Measurements from ENCODE around the gene CALML5.

CALML5 gene

GRCh38 chr10:5499493-5500140 is at the start of gene CALML5:
Gene CALML5 (minus strand): TSS chr10:5499570. CDS start chr10:5499438, 132 bp downstream.
- DNase-seq (ENCODE audit: low read depth in 1 of 2, low spot score in 1 of 2), result no peak

- no peak for DNase-seq (ENCODE audit: low read depth in 1 of 2, low spot score in 1 of 2)
Measured at GRCh38 chr10:5547931-5548660, 48.7 kb upstream of the CALML5 start.

- no peak for DNase-seq (ENCODE audit: low read depth in 1 of 2, low spot score in 1 of 2)
Measured at GRCh38 chr10:5547681-5547930, 48.2 kb upstream of the CALML5 start.

DNA sequence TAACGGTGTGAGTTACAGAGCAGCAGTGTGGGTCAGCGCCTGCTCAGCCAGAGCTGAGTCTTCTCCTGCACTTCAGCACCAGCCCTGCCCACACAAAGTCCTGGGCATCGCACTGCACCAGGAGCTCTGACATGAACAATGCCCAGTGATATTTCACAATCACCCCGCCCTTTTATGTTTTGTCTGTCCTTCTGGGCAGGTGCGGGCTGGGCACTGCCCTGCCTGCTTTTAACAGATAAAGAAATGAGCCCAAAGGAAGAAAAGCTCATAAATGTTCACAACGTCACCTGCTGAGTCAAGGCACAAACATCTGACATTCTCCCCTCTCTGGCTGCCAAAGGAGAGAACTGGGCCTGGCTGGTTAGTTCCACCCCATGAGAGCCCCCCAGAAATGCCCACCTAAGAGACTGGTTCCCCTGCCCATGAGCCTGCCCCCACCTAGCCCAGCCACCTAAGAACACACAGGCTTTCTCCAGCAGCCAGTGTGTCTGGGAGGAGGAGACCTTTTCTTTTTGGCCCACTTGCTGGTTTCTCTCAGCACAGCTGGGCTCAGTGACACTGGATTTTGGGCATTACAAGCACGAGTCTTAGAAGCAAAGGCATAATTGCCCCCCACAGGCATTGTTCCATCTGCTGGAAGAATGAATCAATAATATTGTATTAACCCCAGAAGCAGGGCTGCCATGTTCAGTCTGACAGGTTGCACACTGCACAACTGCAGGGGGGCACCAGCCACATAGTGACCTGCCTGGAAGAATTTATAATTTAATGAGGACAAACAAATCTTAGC is 47.7 kb upstream of the CALML5 start:
- no peak for DNase-seq (ENCODE audit: low read depth in 1 of 2, low spot score in 1 of 2)

DNA sequence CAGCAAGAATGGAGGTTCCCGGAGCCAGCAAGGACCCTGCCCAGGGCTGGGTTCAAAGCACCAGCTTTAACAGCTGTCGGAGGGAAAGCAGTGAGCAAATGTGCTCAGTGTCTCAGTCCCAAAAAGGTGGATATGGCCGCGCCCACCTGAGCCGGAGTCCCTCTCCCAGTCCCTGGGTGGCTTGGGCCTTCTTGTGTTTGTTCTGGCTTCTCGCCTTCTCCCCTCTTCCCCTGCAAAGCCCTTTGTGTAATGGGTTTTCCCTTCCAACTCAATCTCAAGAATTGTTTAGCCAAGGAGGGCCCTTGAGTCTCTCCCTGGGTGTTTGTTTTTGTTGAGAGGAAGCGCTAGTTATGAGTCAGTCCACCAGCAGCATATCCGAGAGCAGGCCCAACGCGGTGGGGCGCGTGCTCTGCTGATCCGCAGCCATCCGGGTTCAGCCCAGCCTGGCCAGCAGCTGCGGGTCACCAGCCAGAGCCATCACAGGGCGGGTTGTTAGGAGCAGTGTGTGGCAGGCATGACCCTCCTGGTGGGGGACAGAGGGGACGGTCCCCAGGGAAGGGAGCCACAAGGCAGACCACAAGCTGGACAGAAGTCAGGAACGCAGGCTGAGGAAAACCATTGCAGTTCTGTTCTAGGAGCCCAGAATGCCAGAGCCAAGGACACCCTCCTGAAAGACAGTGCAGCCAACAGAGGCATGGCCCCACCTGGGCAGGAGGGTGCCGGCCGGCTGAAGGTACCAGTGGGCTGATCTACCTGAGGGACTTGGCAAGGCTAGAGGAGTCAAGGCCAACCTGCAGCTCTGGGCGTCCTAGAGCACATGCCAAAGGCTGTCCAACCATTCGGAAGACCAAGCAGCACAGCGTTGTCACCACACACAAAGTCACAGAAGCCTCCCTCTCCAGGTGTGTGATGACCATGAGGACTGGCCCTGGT is 46.7 kb upstream of the CALML5 start:
- DNase-seq (ENCODE audit: low read depth in 1 of 2, low spot score in 1 of 2), result no peak

DNA sequence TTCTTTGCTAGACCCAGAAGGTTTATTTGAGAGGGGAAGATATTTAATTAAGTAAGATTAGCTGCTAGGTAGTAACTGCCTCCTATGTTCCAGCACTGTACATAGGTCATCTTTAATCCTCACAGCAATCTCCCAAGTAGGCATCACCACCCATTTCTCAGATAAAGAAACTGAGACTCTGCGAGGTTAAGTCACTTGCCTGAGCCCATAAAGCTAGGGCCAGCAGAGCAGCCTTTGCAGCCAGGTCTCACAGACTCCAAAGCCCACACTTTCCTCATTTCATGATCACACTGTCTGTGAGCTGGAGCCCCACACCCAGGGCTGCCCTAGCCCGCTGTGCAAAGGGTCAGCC is 46.0 kb upstream of the CALML5 start:
- DNase-seq (ENCODE audit: low read depth in 1 of 2, low spot score in 1 of 2), result no peak

- DNase-seq (ENCODE audit: low read depth in 1 of 2, low spot score in 1 of 2), result no peak
Measured at GRCh38 chr10:5545011-5545410, 45.6 kb upstream of the CALML5 start.

DNA sequence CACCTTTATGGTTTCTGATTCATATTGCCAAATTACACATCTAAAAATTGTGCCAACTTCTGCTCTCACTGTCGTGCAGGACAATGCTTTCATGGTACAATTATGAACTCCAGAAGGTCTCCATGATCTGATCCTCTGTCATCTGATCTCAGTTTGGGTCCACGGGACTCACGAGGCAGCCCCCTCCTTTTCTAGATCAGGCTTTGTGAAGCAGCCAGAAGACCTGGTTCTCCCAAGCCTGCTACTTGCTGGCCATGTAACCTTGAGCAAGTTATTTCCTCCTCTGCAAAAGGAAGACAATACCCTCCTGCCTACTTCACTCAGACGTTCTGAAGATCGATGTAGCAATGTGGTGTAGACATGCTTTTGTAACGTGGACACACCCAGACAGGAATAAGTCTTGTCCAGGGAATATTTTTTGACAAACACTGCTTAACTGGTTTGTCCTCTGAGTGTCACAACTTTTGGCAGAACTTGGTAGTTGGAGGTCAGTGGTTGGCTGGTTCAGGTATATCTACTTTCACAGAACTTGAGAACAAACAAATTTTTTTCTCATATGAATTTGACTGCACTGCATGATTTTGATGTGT is 44.9 kb upstream of the CALML5 start:
- no peak for DNase-seq (ENCODE audit: low read depth in 1 of 2, low spot score in 1 of 2)

DNA sequence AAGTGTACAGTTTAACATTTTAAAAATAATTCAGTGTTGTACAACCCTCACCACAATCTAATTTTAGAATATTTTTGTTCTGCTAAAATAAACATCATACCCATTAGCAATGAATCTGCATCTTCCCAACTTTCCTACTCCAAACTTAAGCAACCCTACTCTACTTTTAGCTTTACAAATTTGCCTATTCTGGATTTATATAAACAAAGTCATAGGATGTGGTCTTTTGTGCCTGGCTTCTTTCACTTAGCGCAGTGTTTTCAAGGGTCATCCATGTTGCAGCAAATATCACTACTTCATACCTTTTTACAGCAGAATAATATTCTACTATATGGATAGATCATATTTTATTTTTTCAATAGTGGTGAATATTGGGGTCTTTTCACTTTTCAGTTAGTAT is 44.3 kb upstream of the CALML5 start:
- DNase-seq (ENCODE audit: low read depth in 1 of 2, low spot score in 1 of 2), result no peak

GRCh38 chr10:5542100-5542499 is 42.7 kb upstream of the CALML5 start:
- DNase-seq (ENCODE audit: low read depth in 1 of 2, low spot score in 1 of 2), result no peak

- no peak for DNase-seq (ENCODE audit: low read depth in 1 of 2, low spot score in 1 of 2)
Measured at GRCh38 chr10:5540891-5541290, 41.5 kb upstream of the CALML5 start.

DNA sequence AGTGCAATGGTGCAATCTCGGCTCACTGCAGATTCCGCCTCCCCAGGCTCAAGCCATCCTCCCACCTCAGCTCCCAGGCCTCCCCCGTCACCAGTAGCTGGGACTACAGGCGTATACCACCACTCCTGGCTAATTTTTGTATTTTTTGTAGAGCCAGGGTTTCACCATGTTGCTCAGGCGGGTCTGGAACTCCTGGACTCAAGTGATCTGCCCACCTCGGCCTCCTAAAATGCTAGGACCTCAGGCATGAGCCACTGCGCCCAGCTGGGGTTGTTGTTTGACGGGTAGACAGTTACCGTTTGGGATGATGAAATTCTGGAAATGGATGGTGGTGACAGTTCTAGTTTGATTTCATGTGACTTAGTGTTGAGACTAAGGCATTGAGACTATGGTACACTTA is 40.7 kb upstream of the CALML5 start:
- no peak for DNase-seq (ENCODE audit: low read depth in 1 of 2, low spot score in 1 of 2)

DNA sequence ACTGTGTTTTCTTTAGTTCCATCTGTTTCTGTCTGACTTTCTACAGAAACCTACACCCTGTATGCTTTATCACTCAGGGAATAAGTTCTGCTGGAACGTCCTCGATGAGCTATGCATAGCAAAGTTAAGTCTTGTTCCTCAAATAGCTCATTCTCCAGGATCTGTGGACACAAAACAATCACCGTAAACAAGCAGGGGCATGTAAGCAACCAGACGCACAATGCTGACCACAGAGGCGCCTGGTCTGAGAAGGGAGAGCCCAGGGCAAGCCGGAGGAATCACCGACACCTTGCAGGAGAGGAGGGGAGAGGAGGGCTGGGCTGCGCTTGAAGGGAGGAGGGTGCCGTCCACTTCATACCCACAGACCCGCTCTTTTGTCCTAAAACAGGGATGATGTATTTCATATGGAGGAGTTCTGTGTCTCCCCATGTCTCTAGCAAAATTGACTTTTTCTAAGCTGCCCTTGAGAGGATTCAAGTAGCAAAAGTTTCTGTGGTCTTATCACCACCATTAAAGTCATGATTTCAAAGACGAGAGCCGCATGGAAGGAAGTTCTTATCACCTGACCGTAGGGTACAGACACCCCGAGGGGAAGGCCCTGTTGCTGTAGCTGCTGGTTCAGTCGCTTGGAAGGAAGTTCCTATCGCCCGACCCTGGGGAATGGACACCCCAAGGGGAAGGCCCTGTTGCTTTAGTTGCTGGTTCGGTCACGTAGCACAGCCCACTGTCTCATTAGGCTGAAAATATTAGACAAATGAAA is 39.7 kb upstream of the CALML5 start:
- DNase-seq (ENCODE audit: low read depth in 1 of 2, low spot score in 1 of 2), result no peak

DNA sequence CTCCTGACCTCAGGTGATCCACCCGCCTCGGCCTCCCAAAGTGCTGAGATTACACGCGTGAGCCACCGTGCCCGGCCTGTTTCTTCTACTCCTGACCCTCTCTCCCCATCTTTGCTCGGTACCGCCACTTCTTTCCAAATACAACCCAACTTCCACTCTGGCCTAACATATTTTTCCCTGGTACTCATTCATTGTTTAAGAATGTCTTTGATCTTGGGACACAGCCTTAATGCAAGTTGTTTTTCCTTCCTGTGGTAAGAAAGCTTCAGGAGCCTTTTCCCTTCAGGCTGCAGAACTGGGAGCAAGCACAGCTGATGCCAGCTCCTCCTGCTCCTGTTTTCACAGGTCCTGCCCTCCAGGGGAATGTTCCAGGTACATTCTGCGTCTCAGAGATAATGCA is 39.1 kb upstream of the CALML5 start:
- no peak for DNase-seq (ENCODE audit: low read depth in 1 of 2, low spot score in 1 of 2)

GRCh38 chr10:5537684-5538083 is 38.3 kb upstream of the CALML5 start:
- DNase-seq (ENCODE audit: low read depth in 1 of 2, low spot score in 1 of 2), result no peak

- DNase-seq (ENCODE audit: low read depth in 1 of 2, low spot score in 1 of 2), result no peak
Measured at GRCh38 chr10:5536486-5537081, 37.2 kb upstream of the CALML5 start.

- DNase-seq (ENCODE audit: low read depth in 1 of 2, low spot score in 1 of 2), result no peak
Measured at GRCh38 chr10:5534880-5535856, 35.8 kb upstream of the CALML5 start.

GRCh38 chr10:5534051-5534821 is 34.9 kb upstream of the CALML5 start:
- DNase-seq (ENCODE audit: low read depth in 1 of 2, low spot score in 1 of 2), result no peak
